GM23248 (cell line): ENCODE results near the gene C1orf146. TPM values are rescaled to one million over a fixed set of nuclear protein-coding genes. Genes with fewer than 3 reads are reported as not detected.
A peak's percentile ranks its signal among the peaks of the same experiment; 100 is the strongest.

Experiments used
- DNase-seq: peaks from one replicate; pipeline ENCODE4 v3.0.0-alpha.2; 2015
- H2AFZ ChIP-seq: fragments of 200-600 bp; sonication (generic); 2 replicates; pipeline ENCODE4 v1.6.1; 2016; ENCODE audit warnings: antibody characterized with exemption
- H3F3A ChIP-seq: fragments of 200-600 bp; sonication (generic); 2 replicates; pipeline ENCODE4 v1.6.1; 2016; ENCODE audit warnings: mild to moderate bottlenecking, antibody characterized with exemption, mixed run types; ENCODE audit not compliant: insufficient read depth
- H3K27ac ChIP-seq: fragments of 200-600 bp; sonication (generic); 2 replicates; pipeline ENCODE4 v1.5.1; 2016; ENCODE audit warnings: mild to moderate bottlenecking
- H3K27me3 ChIP-seq: fragments of 200-600 bp; sonication (generic); replicated peaks from 2 replicates; pipeline ENCODE4 v1.6.1; 2016; ENCODE audit warnings: mild to moderate bottlenecking; ENCODE audit not compliant: insufficient read depth
- H3K36me3 ChIP-seq: fragments of 200-600 bp; sonication (generic); 2 replicates; pipeline ENCODE4 v1.6.1; 2016; ENCODE audit warnings: low read depth, mild to moderate bottlenecking
- H3K4me1 ChIP-seq: fragments of 200-600 bp; sonication (generic); 2 replicates; pipeline ENCODE4 v1.6.1; 2016; ENCODE audit warnings: mild to moderate bottlenecking; ENCODE audit not compliant: insufficient read depth
- H3K4me2 ChIP-seq: fragments of 200-600 bp; sonication (generic); one replicate; pipeline ENCODE4 v1.6.1; 2016; ENCODE audit warnings: mild to moderate bottlenecking; ENCODE audit not compliant: unreplicated experiment
- H3K4me3 ChIP-seq: fragments of 200-600 bp; sonication (generic); 2 replicates; pipeline ENCODE4 v1.5.1; 2016; ENCODE audit warnings: mild to moderate bottlenecking
- H3K79me2 ChIP-seq: fragments of 200-600 bp; sonication (generic); 2 replicates; pipeline ENCODE4 v1.6.1; 2016; ENCODE audit warnings: mild to moderate bottlenecking; ENCODE audit not compliant: insufficient read depth
- H3K9ac ChIP-seq: fragments of 200-600 bp; sonication (generic); 2 replicates; pipeline ENCODE4 v1.6.1; 2016; ENCODE audit warnings: mild to moderate bottlenecking
- H3K9me2 ChIP-seq: fragments of 200-600 bp; sonication (generic); 2 replicates; pipeline ENCODE4 v1.6.1; 2016; ENCODE audit warnings: mixed run types, mild to moderate bottlenecking, moderate library complexity; ENCODE audit not compliant: insufficient read depth
- H3K9me3 ChIP-seq: fragments of 200-600 bp; sonication (generic); one replicate; pipeline ENCODE4 v1.6.1; 2017; ENCODE audit warnings: low read depth
- H4K20me1 ChIP-seq: fragments of 200-600 bp; sonication (generic); 2 replicates; pipeline ENCODE4 v1.6.0; 2016; ENCODE audit not compliant: insufficient read depth
- EZH2 ChIP-seq: fragments of 200-600 bp; sonication (generic); IDR thresholded peaks from 2 replicates; pipeline ENCODE4 v1.6.1; 2018; ENCODE audit warnings: antibody characterized with exemption, mild to moderate bottlenecking; ENCODE audit not compliant: insufficient read depth, poor library complexity, severe bottlenecking
- EZH2phosphoT487 ChIP-seq: fragments of 200-600 bp; sonication (generic); IDR thresholded peaks from 2 replicates; pipeline ENCODE4 v1.6.1; 2018; ENCODE audit warnings: antibody characterized with exemption, moderate library complexity, mild to moderate bottlenecking, low read depth; ENCODE audit not compliant: insufficient read depth
- WGBS, 2 experiments: methylation state at CpG; one replicate each; pipeline ENCODE4 v1.1.6; 2015 to 2017; ENCODE audit warnings: low lambda C conversion rate in 2 of 2, low coverage in 1 of 2; ENCODE audit errors: missing lambda C conversion rate in 2 of 2; 5-methylcytosine and 5-hydroxymethylcytosine counted together
- in situ Hi-C: fragments of 300-500 bp; cut with MboI; formaldehyde crosslinking; loops from 2 replicates; pipeline ENCODE4 v1.15.0; 2020
- polyA plus RNA-seq: library from polyadenylated mRNA; unstranded; fragments of >200 nt; fragmentation: Nextera tagmentation; extraction: Ambion mirVana; gene quantifications from 2 replicates; pipeline ENCODE4 v1.2.1, GENCODE V29; 2016
- total RNA-seq: library from RNA; depleted of rRNA; stranded (reverse); fragments of >200 nt; shearing (Covaris generic); gene quantifications from 2 replicates; pipeline ENCODE4 v1.2.3, GENCODE V29; 2014; rRNA removed

Gene C1orf146
- total and polyA plus RNA-seq, 2 experiments from 2014 or later: not detected

DNA sequence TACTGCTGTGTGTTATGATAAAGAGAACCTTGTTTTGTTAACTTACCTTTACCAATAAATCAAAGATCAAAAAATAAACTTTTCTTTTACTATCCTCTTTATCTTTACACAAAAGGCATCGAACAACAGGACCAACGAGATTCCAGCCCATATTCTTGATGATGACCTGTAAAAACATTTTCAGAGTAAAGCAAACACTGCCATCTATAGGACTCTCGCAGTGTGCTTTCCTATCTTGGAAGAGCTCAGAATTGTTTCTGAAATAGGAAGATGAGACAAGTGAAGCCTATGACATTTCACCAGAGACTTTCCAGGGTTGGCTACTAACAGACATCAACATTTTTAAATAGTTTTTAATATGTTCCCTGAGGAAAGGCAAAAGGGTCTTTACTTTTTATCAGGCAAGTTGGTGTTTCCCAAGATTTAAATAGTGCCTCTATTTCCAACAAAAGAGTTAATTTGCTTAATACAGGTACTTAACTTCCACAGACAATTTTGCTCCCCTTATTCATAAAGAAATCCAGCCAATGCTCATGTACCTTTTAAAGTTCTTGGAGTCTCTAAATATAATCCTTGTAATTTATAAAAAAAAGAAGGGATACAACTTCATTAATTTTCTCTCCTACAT is 73.8 kb downstream of the C1orf146 start:
- no peak overlapping the region for H3K27ac ChIP-seq
- peaks cover 8% of the 10 kb centered on the region; the same call in 1 of the 2 replicates for H3F3A ChIP-seq
- no peaks in the 10 kb centered on the region for H4K20me1 ChIP-seq
- H3K4me3 ChIP-seq: no peak overlapping the region
- H3K27me3 ChIP-seq: no peaks in the 10 kb centered on the region
- H3K9me2 ChIP-seq: no peaks in the 10 kb centered on the region
- no peak overlapping the region for H3K4me2 ChIP-seq
- no peaks in the 10 kb centered on the region for H3K9me3 ChIP-seq
- peak; percentile 73 for DNase-seq
- H3K79me2 ChIP-seq: no peaks in the 10 kb centered on the region
- H3K36me3 ChIP-seq: peaks cover 11% of the 10 kb centered on the region; the same call in 1 of the 2 replicates
- H2AFZ ChIP-seq: no peak overlapping the region
- TF ChIP-seq EZH2: no peak
- TF ChIP-seq EZH2phosphoT487: no peak
- H3K9ac ChIP-seq: no peak overlapping the region
- no peaks in the 10 kb centered on the region for H3K4me1 ChIP-seq
- WGBS, 2 experiments: 7% methylated on average over 3 of the region's 3 CpGs
- in situ Hi-C loops: loop anchor here (10.0 kb wide), 1 partner anchor 787 kb away; the partner anchor contains the start of gene CDC7

Other genes starting within 250 kb of the C1orf146 start
- not detected in 2 replicates for gene EPHX4, start 187.9 kb upstream of the C1orf146 start, total RNA-seq
- gene EPHX4, start 187.9 kb upstream of the C1orf146 start, polyA plus RNA-seq: not detected in 2 replicates
- gene SETSIP, start 142.5 kb upstream of the C1orf146 start, total RNA-seq: not detected in 2 replicates
- not detected in 2 replicates for gene SETSIP, start 142.5 kb upstream of the C1orf146 start, polyA plus RNA-seq
- gene BTBD8, start 137.6 kb upstream of the C1orf146 start, total RNA-seq: 2.2 and 2.7 TPM in 2 replicates
- 1.6 and 2.3 TPM in 2 replicates for gene BTBD8, start 137.6 kb upstream of the C1orf146 start, polyA plus RNA-seq
- gene GLMN, start 81.1 kb downstream of the C1orf146 start, total RNA-seq: 10.7 and 13.0 TPM in 2 replicates
- gene GLMN, start 81.1 kb downstream of the C1orf146 start, polyA plus RNA-seq: 11.7 and 12.3 TPM in 2 replicates
- gene RPAP2, start 81.1 kb downstream of the C1orf146 start, total RNA-seq: 9.7 and 17.4 TPM in 2 replicates
- 25.5 and 25.8 TPM in 2 replicates for gene RPAP2, start 81.1 kb downstream of the C1orf146 start, polyA plus RNA-seq